ENCODE results near the gene TBC1D7. TPM values are rescaled to one million over a fixed set of nuclear protein-coding genes. Genes with fewer than 3 reads are reported as not detected.

TBC1D7 gene
- total RNA-seq, 4 donors from 2014 or later, result 4.4 to 23.6 (median 12.5) TPM; not detected in 1

DNA sequence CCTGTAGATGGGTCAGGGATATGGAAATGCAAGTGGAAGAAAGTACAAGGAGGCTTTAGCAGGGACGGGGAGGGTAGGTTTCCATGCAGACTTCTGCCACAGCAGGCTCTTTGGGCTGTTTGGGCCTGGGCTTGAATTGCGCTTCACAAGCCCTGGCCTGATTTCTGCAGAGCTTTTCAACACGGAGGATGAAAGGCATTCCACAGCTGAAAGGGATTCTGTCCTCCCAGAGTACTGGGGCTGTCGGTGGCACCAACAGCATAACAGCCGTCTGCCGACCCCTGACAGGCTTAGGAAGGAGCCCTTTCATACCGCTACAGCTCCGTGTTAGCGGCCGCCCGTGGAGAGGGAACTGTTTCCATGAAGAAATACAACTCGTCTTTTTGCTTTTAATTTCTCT is 22.9 kb upstream of the TBC1D7 start:
- Histone ChIP-seq H3K4me3 (no peak overlapping the region), H3K27me3 (no peaks in the 10 kb centered on the region), H3K4me1 (peaks cover 0 to 12% of the 10 kb centered on the region in 2 donors), H3K27ac (no peak overlapping the region), H3K36me3 (no peaks in the 10 kb centered on the region), H3K9me3 (no peaks in the 10 kb centered on the region)
- DNase-seq, result no peak
- intact Hi-C loops (cut with DNase I; ENCODE audit: low total_unique reads), result no loop called here
- no peak for TF ChIP-seq POLR2A (IDR thresholded peaks at IDR 0.05)
- TF ChIP-seq, protein P1, sequence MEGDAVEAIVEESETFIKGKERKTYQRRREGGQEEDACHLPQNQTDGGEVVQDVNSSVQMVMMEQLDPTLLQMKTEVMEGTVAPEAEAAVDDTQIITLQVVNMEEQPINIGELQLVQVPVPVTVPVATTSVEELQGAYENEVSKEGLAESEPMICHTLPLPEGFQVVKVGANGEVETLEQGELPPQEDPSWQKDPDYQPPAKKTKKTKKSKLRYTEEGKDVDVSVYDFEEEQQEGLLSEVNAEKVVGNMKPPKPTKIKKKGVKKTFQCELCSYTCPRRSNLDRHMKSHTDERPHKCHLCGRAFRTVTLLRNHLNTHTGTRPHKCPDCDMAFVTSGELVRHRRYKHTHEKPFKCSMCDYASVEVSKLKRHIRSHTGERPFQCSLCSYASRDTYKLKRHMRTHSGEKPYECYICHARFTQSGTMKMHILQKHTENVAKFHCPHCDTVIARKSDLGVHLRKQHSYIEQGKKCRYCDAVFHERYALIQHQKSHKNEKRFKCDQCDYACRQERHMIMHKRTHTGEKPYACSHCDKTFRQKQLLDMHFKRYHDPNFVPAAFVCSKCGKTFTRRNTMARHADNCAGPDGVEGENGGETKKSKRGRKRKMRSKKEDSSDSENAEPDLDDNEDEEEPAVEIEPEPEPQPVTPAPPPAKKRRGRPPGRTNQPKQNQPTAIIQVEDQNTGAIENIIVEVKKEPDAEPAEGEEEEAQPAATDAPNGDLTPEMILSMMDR (IDR thresholded peaks at IDR 0.05), result no peak

DNA sequence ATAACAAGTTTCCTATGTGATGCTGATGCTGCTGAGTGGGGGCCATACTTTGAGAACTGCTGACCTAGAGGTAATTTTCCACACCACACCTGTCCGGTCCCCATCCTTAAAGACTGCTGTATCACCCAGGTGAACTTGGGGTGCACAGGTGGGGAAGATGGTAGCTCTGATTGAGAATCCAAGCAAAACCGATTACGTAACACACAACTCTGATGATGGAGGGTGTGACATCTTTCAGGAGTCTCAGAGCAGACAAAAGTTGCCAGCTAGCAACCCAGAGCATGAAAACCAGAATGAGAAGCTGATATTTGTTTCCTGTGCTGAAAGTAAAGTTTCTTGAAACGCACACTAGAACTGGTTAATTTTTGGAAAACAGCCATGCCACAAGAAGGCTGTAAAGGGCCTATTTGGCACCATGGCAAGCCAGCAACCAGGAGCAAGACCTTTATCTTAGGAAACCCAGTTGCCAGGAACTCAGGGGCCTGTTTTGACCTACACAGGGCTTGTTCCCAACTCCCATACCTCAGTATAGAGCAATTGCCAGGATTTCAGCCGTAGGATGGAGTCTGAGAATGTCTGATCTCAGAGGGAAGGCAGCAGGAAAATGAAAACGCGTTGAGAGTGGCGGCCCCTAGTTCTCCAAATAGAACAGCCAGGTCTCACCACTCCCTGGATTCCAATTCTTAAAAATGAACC is 21.6 kb upstream of the TBC1D7 start:
- intact Hi-C loops (cut with DNase I; ENCODE audit: low total_unique reads), result no loop called here
- Histone ChIP-seq H3K27ac (no peak overlapping the region), H3K27me3 (no peaks in the 10 kb centered on the region), H3K36me3 (no peaks in the 10 kb centered on the region), H3K4me3 (no peak overlapping the region), H3K9me3 (no peaks in the 10 kb centered on the region), H3K4me1 (peaks cover 0 to 6% of the 10 kb centered on the region in 2 donors)
- no peak for TF ChIP-seq POLR2A (IDR thresholded peaks at IDR 0.05)
- TF ChIP-seq, protein P1 (IDR thresholded peaks at IDR 0.05), result no peak
- DNase-seq, result no peak

DNA sequence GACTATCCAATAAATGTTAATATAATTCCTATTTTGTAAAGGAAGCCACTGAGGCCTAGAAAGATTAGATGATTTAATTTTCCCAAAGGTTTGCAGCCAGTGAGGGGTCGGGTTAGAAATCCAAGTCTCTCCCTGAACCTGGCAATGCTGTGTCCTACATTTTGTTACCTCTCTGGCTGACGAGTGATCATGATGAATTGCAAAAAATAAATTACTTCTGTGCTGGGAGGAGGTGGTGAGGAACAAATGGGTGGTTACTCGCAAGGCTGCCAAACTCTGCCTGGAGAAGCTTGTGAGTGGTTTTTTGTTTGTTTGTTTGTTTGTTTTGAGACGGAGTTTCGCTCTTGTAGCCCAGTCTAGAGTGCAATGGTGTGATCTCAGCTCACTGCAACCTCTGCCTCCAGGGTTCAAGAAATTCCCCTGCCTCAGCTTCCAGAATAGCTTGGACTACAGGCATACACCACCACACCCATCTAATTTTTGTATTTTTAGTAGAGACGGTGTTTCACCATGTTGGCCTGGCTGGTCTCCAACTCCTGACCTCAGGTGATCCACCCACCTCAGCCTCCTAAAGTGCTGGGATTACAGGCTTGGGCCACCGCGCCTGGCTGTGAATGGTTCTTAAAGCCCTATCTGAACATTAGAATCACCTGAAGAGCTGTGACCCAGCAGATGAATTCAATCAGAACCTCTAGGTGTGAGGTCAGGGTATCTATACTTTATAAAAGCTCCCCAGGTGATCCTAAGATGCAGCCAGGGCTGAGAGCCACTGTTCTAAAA is 20.2 kb upstream of the TBC1D7 start:
- Histone ChIP-seq H3K4me1 (no peaks in the 10 kb centered on the region), H3K9me3 (no peaks in the 10 kb centered on the region), H3K27ac (no peak overlapping the region), H3K27me3 (no peaks in the 10 kb centered on the region), H3K36me3 (no peaks in the 10 kb centered on the region), H3K4me3 (no peak overlapping the region)
- intact Hi-C loops (cut with DNase I; ENCODE audit: low total_unique reads), result no loop called here
- TF ChIP-seq, protein P1 (IDR thresholded peaks at IDR 0.05), result no peak
- TF ChIP-seq POLR2A (IDR thresholded peaks at IDR 0.05), result no peak
- DNase-seq, result no peak

DNA sequence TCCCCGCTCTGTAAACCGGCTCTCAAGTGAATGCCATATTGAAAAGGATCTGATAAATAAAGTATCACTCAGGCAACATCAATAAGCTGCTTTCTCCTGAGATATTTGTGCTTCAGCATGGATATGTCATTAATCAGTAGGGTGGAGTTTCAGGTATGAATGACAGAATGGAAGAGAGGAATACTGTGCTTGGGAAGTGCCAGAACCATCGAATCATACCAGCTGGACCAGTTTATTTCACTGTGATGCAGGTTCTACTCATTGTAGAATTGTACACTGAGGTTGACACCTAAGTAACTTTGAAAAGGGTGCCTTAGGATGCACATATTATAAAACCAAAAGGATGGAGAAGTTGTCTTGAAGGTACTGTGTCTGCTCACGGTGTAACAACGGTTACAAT is 17.9 kb upstream of the TBC1D7 start:
- Histone ChIP-seq H3K4me3 (no peak overlapping the region), H3K36me3 (no peaks in the 10 kb centered on the region), H3K27ac (no peak overlapping the region), H3K9me3 (no peaks in the 10 kb centered on the region), H3K27me3 (no peaks in the 10 kb centered on the region), H3K4me1 (no peaks in the 10 kb centered on the region)
- DNase-seq, result no peak
- intact Hi-C loops (cut with DNase I; ENCODE audit: low total_unique reads), result no loop called here
- TF ChIP-seq, protein P1 (IDR thresholded peaks at IDR 0.05), result no peak
- no peak for TF ChIP-seq POLR2A (IDR thresholded peaks at IDR 0.05)

DNA sequence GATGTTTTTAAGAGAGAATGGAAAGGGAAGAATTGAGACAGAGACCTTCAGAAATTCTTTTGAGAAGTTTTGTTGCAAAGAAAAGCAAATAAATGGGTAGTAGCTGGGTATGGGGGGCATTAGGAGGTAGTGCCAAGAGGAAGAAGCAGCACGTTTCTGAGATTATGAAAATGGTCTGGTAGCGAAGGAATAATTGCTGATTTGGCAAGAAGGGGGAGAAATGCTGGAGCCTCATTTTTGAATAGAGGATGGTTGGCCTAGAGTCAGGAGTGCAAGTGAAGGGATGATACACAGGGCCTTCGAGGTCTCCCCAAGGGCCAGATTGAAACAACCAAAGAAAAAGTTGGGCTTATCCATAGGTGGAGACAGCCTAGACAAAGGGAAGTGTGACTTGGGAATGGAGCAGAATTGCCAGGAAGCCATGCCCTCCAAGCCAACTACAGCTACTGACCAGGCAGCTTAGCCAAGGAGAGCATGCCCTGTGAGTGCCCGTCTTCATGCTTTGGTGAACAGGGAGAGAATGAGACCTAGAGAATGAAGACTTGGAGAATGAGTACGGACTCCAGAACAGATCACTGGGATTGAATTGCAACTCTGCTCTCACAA is 14.2 kb upstream of the TBC1D7 start:
- no peak overlapping the region for H3K27ac ChIP-seq
- no peaks in the 10 kb centered on the region for H3K9me3 ChIP-seq
- no peak for TF ChIP-seq POLR2A (IDR thresholded peaks at IDR 0.05)
- TF ChIP-seq, protein P1 (IDR thresholded peaks at IDR 0.05), result no peak
- H3K27me3 ChIP-seq, result no peaks in the 10 kb centered on the region
- DNase-seq, result no peak
- intact Hi-C loops (cut with DNase I; ENCODE audit: low total_unique reads), result no loop called here
- no peaks in the 10 kb centered on the region for H3K36me3 ChIP-seq
- H3K4me1 ChIP-seq, result no peaks in the 10 kb centered on the region
- no peak overlapping the region for H3K4me3 ChIP-seq

All from uterus (tissue), 4 donors.